ENCODE results near the gene CBFB.

The CBFB gene

DNA sequence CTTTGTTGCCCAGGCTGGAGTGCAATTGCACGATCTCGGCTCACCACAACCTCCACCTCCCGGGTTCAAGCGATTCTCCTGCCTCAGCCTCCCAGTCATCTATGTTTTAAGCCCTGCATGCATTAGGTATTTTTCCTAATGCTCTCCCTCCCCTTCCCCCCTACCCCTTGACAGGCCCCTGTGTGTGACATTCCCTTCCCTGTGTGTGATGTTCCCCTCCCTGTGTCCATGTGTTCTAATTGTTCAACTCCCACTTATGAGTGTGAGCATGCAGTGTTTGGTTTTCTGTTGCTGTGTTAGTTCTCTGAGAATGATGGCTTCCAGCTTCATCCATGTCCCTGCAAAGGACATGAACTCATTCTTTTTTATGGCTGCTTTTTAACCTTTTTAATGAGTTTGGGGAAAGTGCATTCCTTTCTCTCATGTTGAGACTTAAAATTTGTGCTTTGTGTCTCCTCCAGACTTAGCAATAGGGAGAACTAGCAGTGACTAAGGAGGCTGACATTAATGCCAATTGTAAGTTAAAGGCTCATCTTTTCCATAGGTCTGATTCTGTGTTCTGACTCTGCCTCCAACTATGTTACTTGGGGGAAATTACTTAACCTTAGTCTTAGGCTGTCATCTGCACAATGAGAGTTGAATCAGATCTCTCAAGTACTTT, 63.1 kb downstream of the CBFB start:
- in situ Hi-C loops (cut with MboI; ENCODE audit: low sequenced_read_pairs) = no loop called here

DNA sequence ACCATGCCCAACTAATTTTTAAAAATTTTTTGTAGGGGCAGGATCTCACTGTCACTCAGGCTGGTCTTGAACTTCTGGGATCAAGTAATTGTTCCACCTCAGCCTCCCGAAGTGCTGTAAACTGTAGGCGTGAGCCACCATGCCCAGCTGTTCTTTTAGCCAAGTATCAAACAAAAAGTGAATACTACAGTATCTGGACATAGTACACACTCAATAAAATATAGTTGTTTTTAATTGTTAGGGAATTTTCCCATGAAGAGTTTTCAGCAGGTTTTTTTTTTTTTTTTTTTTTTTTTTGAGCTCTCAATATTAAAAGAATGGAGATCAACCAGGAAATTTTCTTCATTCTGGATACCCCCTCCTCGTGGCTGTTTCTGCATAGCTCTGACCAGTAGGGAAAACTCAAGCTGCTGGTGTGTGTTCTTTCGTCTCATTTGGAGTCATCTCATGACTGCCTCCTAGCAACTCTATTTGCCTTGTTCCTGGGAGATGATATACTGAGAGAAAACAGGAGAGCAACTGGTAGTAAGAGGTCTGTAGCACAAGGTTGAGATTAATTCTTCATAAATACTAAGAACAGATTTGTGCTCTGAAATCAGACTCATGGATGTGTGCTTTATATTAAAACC, 64.3 kb downstream of the CBFB start:
- in situ Hi-C loops (cut with MboI; ENCODE audit: low sequenced_read_pairs) = no loop called here

DNA sequence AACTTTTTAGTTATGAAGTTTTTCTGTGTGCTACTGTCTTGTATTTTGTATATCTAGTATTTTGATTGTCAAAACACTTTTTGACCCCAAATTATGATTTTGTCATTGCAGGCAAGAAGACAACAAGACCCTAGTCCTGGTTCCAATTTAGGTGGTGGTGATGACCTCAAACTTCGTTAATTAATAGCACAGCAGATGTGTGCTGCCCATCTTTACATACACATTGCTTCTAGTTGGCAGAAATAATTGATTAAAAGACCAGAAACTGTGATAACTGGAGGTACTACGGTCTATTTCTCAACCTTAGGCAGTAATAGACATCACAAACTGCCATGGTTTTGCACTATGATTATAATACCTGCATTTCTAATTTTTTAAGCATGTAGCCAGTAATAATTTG, 69.7 kb downstream of the CBFB start:
- in situ Hi-C loops (cut with MboI; ENCODE audit: low sequenced_read_pairs) = no loop called here

DNA sequence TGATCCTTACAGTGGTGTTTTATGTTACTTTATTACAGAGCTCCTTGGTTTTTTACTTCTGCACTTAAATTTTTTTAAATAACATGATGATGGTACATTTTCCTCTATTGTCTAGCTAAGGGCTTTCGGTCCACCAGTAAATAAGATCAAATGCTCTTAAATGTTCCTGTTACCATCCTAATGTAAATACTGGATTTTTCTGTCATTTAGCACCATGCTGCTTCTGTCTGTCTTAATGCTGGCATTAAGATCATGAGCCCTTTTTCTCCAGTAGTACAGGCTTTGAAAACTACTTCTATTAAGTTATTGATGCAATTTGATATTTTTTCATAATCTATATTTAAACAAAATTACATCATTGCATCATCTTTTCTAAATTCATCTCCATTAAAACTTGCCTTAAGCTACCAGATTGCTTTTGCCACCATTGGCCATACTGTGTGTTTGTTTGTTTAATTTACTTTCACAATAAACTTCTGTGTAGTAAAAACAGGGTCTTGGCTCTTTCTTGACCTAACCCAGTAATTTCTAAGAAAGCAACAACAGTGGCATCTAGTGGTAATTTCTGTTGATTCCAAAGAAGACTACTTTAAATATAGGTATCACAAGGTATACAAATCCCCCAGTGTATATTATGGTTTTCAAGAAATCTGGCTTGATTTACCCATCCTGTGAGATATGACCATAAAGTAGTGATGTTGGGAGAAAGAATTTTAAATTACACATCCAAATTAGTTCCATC, 71.8 kb downstream of the CBFB start:
- in situ Hi-C loops (cut with MboI; ENCODE audit: low sequenced_read_pairs) = no loop called here

DNA sequence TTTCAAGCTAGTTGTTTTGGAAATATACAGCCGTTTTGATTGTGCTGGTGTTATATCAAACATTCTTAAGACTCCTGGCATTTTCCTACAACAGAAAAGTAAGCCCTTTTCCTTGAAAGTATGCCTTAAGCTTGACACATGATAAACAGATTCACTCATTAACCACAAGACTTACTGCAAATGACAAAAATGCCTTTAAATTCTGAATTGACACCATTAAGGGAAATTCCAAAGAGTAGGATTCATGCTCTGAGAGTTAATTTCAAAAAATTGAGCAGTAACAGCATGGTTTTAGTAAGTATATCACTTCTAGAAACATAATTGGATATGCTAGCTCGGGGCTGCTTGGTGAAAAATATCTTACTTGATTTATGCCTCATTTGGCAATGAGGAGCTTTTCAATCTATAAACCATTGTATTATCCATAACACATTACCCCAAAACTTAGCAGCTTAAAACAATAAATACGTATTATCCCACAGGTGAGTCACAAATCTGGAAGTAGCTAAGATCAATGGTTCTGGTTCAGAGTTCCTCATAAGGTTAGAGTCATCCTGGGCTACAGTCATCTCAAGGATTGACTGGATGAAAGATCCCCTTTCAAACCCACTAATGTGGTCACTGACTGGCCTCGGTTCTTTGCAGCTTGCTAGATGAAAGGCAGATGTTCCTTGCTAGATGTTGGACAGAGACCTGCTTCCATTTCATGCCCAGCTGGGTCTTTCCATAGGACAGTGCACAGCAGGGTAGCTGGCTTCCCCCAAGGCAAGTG, 72.5 kb downstream of the CBFB start:
- in situ Hi-C loops (cut with MboI; ENCODE audit: low sequenced_read_pairs) = no loop called here

DNA sequence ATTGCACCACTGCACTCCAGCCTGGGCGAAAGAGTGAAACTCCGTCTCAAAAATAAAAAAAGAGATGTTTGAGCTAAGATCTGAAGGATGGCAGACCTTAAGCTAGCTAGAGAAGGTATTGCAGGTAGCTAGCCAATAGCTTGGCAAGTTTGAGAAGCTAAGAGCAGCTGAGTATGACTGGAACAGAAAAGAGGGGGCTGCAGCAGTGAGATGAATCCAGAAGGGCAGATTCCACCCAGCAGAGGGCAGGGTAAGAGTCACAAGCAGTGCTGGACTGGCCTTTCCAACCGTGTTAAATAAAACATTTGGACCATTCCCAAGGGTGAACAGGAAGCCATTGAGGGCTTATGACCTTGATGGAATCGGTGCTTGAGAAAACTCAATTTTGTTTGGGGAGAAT, 75.1 kb downstream of the CBFB start:
- in situ Hi-C loops (cut with MboI; ENCODE audit: low sequenced_read_pairs) = no loop called here

DNA sequence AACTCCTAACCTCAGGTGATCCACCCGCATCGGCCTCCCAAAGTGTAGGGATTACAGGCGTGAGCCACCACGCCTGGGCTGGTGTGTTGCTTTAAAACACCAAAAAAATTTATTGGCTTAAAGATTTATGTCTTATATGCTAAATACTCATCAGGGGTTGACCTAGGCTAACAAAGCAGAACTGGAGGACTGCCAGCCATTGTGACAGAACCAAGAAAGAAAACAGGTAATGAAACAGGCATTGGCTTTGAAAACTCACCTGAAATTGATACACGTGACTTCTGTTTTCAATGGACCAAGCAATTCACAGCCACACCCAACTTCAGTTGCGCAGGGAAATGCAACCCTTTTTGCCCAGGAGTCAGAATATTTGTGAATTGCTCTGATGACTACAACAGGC, 75.9 kb downstream of the CBFB start:
- in situ Hi-C loops (cut with MboI; ENCODE audit: low sequenced_read_pairs) = no loop called here

DNA sequence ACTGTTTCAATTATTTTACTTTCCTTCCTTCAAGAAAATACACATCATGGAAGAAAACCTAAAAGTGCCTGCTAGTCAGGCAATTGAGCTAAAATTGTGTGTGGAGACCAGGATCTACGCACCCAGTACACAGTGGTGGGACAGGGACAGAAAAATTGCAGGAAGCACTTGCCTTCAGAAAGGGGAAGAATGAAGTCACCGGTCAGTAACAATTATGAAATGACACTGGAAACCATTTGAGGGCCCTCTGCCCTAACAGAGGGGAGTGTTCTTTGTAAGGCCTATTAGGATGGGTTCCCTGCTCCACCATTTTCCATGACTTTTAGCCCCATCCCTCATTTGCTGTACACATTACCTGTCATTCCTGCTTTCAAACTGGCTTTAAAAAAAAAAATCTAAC, 76.3 kb downstream of the CBFB start:
- in situ Hi-C loops (cut with MboI; ENCODE audit: low sequenced_read_pairs) = no loop called here

DNA sequence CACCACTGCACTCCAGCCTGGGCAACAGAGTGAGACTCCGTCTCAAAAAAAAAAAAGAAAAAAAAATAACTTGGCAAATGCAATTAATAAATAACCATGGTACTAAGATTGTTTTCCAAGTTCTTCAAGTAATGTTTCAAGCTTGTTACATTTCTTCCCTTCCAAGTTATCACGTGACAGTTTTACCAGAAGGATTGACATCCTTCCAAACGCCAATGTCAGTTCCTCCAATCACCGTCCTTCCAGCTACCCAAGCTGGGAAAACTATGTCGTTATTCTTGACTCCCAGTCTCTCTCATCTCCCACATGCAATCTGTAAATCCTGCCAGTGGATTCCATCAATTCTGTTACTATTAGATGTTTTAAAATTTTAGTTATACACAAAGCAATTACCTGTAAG, 76.9 kb downstream of the CBFB start:
- in situ Hi-C loops (cut with MboI; ENCODE audit: low sequenced_read_pairs) = no loop called here

DNA sequence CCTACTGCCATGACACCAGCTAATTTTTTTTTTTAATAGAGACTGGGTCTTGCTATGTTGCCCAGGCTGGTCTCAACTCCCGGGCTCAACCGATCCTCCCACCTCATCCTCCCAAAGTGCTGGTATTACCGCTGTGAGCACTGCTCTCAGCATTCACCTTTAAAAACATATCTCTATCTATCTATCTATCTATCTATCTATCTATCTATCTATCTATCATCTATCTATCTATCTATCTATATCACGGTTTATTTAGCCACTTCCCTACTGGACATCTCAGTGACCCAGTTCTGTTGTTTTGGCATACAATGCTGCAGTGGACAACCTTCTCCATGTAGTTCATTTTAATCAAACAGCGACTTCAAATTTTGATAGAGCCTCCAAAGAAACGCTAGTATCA, 79.5 kb downstream of the CBFB start:
- in situ Hi-C loops (cut with MboI; ENCODE audit: low sequenced_read_pairs) = no loop called here

DNA sequence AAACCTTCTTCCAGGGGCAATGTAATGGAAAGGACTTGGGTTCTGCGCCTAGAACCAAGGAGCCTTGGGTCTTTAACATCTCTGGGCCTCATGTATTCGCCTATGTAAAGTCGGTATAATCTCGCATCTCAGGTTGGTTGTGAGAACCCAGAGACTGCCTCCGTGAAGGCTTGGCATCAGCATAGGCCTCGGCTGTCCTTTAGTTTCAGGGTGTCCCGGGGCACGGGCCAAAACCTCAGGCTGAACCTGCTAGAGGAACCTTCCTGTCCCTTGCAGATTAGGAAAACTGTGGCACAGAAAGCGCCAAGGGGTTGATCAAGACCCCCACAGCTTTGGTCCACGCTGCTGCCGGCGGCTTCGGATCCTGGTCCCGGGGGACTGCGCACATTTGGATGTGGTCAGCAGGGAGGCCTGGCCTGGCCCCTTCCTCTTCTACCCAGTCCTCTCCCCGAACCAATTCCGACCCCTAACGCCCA, 80.0 kb downstream of the CBFB start:
- in situ Hi-C loops (cut with MboI; ENCODE audit: low sequenced_read_pairs) = no loop called here

DNA sequence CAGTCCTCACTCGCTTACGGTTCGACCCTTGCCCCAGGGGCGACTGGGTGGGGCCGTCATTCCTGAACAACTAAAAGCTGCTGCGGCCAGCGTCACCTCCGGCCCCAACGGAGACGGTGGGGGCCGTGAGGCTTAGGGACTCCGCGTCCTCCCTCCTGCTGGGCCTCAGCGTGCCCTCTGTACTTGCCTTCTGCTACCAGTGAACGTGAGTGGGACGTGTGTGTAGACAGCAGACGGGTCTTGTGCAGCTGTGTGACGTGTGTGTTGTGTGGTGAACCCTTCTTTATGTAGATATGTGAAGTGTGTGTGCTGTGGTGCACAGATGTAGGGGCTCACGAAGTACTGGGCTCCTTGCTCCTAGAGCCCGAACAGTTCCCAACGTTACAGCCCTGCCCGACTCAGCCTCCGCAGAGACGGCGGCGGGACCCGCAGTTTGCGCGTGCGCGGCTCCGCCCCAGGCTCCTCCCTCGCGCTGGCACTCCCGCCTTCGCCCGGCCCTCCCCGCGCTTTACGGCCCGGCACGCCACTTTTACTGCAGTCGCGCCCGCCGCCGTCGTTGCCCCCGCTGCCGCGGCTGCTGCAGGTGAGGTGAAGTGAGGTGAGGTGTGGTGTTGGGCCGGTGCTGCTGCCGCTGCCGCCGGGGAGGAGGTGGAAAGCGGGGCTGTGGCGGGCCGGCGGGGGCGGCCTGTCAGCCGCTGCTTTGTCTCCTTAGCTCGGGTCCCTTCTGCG, 80.6 kb downstream of the CBFB start, which contains the start of gene PHAF1:
PHAF1 (plus strand) TSS at position 535 of the 729 bp plus-strand sequence. CDS start 235 bp downstream, outside the sequence.
- in situ Hi-C loops (cut with MboI; ENCODE audit: low sequenced_read_pairs) = no loop called here

DNA sequence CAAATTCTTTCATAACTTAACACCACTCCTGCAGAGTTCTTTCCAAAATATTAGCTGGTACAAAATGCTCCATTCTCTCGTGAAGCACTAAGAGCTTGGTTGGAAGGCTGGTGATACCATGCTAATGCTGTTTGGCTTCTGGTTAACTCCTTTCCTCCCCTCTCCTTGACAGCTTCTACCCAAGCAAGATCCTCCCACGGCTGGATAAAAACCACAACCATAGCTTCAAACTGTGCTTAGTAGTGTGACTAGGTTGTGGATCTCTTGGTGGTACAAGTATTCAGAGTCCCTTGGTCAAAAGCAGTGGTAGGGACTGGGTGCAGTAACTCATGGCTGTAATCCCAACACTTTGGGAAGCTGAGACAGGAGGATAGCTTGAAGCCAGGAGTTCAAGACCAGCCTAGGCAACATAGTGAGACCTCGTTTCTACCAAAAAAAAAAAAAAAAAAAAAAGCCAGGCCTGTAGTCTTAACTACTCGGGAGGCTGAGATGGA, 83.0 kb downstream of the CBFB start:
- in situ Hi-C loops (cut with MboI; ENCODE audit: low sequenced_read_pairs) = no loop called here

DNA sequence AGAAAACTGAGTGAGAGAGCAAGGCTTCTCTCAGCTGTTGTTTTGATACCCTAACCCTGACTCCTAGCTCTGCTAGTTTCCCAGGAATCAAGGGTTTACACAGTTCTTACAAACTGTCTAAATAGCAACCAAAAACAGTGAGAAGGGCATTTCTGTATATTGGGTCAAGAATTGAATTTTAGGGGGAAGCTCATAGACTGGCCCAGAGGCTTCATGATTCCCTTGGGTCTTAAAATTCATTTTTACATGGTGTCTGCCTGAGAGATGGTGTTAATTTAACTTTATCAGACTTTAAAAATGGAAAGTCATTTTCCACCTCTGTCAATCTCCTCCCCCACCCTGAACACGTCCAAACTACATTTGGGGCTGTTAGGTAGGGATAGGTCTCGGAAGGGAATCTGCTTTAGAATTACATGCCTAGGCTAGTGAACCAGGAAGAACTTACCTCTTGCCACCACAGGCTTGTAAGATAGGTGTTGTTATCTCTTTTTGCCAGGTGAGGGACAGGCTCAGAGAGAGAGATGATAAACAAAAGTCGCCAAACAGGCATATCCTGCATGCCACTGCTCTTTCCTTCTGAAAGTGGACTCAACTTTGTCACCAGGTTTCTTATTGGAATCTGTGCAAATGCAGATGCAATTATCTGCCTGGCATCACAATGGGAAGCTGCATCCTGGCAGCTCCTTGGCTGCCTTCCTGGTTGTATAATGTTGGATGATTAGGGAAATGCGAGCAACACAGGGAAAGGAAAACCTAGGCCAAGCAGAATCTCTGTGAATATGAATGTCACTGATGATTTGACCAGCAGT, 83.8 kb downstream of the CBFB start:
- in situ Hi-C loops (cut with MboI; ENCODE audit: low sequenced_read_pairs) = no loop called here

DNA sequence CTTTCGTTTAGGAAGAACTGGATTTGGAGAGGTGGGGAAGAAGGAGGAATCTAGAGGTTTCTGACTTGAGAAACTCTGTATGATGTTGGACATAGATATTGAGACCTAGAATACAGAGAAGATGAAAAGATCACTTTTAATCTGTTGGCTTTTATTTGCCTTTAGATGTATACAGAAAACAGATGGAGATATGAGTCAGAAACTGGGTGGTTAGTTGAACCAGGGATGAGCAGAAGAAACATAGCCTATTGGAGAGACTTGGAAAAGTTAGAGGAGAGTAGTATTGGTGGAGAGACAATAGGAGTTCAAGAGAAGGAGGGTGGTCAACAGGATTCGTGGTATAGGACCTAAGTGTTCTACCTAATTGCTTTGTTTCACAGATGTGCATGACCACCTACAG, 85.8 kb downstream of the CBFB start:
- in situ Hi-C loops (cut with MboI; ENCODE audit: low sequenced_read_pairs) = no loop called here

DNA sequence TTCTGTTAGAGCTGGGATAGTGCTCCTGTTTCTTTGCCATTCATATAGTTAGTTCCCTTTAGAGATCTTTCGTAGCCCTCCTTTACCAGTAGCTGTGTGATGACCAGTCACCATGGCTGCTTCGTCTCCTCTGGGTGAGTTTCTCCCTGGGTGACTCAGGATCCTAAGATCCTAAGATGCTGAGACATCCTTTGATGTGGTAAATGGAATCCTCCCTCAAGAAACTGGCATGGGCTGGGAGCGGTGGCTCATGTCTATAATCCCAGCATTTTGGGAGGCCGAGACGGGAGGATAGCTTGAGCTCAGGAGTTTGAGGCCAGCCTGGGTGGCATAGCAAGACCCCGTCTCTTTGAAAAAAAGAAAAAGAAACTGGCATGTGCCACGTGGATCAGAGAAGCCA, 86.7 kb downstream of the CBFB start:
- in situ Hi-C loops (cut with MboI; ENCODE audit: low sequenced_read_pairs) = no loop called here

DNA sequence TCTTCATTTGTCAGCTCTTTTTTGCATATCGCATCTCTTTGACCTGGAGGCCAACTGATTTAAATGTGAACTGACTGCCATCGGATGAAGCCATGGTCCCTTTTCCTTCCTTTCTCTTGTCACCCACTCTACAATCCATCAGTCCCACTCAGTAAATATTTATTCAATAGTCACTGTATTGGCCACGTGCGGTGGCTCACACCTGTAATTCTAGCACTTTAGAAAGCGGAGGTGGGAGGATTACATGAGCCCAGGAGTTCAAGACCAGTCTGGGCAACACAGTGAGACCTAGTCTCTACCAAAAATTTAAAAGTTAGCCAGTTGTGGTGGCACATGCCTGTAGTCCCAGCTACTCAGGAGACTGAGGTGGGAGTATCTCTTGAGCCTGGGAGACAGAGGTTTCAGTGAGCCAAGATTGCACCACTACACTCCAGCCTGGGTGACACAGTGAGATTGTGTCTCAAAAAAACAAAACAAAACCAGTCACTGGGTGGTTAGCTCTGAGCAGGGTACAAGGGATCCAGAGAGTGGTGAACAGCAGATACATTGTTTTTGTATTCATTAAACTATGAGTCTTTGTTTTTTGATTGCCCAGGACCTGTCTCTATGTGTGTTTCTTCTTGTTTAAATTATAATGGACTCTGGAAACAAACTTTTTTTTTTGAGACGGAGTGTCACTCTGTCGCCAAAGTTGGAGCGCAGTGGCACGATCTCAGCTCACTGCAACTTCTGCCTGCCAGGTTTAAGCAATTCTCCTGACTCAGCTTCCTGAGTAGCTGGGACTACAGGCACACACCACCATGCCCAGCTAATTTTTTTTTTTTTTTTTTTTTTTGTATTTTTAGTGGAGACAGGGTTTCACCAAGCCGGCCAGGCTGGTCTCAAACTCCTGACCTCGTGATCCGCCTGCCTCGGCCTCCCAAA, 87.7 kb downstream of the CBFB start:
- in situ Hi-C loops (cut with MboI; ENCODE audit: low sequenced_read_pairs) = no loop called here

DNA sequence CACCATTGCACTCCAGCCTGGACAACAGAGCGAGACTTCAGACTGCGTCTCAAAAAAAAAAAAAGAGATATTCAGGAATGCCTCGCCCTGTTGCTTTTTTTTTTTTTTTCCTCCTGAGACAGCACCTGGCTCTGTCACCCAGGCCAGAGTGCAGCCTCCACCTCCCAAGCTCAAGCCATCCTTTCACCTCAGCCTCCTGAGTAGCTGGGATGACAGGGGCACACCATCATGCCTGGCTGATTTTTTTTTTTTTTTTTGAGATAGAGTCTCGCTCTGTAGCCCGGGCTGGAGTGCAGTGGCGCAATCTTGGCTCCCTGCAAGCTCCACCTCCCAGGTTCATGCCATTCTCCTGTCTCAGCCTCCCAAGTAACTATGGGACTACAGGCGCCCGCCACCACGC, 88.8 kb downstream of the CBFB start:
- in situ Hi-C loops (cut with MboI; ENCODE audit: low sequenced_read_pairs) = no loop called here

DNA sequence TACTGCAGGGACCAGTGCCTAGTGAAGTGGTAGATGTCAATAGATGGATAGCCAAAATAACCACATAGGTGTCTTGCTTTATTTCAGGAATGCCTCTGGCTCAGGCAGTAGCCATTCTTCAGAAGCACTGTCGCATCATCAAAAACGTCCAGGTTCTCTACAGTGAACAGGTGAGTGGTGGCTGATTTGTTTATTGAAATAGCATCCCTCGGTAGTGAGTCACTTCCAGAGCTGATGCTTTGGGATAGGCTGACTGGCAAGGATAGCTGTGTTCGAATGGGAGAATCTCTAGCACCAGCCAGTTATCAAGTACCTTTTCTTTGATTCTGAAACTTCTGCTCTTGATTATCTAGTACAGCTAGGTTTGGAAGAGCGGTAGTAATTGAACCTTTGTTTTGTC, 91.1 kb downstream of the CBFB start:
- in situ Hi-C loops (cut with MboI; ENCODE audit: low sequenced_read_pairs) = no loop called here

Data from HL-60/S4 treated with phorbol 12-myristate 13-acetate at 8.2 ng/mL for 4 days and 3 days (cell line).